OCI-M1 (cell line): ENCODE results near the gene LARP7.
"Not testable (repeated sequence)": the region's sequence is repeated elsewhere in the genome, so short reads cannot be mapped to it uniquely, and the experiment has no call there.

Experiments
- DNase-seq: peaks from one replicate; lab custom pipeline; 2025; lab: John Stamatoyannopoulos, UW

The LARP7 gene

DNA sequence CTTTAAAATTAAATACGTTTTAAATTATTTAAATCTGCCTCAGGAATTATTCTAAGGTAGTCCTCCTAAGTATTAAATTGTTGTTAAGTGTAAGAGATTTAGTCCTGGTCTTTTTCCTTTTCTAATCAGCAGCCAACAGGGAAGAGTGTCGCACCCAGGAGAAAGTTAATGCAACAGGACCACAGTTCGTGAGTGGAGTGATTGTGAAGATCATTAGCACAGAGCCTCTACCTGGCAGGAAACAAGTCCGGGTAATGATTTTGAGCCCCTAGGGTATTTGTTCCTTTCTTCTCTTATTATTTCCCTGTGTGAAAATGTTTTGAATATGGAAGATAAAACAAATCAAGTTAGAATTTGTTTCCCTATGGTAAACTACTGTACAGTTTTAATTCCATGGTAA lies 13.4 kb downstream of the LARP7 start:
- DNase-seq: no peak

DNA sequence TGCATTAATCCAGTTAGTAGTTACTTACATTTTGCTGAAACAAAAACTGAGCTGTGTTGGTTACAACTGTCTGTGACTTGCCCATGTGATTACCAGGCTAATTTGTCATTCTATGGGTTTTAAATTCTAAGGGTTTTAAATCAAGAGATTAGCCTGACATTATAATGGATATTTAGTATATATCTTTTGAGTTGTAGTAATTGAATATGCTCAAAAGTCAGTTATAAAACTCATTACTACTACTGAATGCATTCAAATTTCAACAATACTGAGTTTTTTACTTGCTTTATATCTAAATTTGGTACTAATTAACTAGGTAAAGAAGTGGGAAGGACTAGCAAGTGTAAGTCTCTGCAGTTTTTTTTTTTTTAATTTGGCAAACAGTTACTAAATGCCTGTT lies 14.7 kb downstream of the LARP7 start:
- DNase-seq: no peak

DNA sequence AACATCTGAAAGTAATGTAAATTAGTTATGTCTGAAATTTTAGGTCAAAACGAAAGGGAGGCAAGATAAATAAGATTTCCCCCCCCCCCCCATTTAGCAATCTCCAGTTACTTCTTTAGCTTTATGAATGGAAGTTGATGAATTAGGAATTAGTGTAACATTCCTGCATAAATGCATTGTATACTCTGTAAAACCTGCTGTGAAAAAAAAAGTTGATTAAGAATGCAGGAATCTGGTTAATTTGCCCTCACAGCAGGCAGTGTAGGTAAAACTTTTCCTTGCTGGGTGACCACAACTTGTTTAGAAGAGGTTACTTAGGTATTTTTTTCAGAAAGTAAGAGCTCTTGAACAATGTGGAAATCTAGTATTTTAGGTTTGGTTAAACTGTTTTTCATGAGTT lies 15.3 kb downstream of the LARP7 start:
- no peak for DNase-seq

DNA sequence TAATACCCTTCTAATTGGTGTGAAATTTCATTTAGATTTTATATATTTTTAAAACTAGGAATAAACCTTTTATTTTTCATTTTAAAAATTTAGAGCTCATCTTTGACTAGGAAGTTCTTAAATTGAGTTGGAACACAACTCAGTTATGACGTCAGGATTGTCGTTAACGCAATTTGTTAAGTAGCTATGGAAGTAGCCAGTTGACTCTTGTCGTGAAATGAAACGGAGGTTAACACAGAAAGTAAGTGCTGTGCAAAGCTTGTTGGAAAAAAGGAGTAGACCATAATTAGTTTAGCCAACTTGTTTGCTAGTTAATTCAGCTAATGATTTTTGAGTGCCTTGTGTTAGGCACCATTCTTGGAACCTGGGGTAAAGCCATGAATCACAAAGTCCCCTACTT lies 18.3 kb downstream of the LARP7 start:
- DNase-seq: no peak

DNA sequence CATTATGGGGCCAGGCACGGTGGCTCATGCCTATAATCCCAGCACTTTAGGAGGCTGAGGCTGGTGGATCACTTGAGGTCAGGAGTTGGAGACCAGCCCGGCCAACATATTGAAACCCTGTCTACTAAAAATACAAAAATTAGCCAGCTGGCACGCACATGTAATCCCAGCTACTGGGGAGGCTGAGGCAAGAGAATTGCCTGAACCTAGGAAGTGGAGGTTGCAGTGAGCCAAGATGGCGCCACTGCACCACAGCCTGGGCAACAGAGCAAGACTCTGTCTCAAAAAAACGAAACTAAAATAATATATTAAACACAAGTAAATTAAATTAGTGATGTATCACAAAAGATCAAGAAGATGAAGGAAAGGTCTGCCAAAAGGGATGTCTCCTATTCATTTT lies 19.2 kb downstream of the LARP7 start:
- not testable (repeated sequence) for DNase-seq

DNA sequence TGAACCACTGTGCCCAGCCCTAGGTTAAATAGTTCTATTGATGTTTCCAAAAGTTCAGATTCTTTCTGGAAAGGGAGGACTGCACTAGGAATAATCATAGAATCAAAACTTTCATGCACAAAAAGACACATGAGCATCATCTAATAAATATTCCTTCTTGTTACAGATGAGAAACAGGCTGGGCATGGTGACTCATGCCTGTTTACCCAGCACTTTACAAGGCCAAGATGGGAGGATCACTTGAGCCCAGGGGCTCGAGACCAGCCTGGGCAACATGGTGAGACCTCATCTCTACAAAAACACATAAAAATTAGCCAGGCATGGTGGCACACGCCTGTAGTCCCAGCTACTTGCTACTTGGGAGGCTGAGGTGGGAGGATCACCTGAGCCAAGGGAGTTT lies 27.7 kb downstream of the LARP7 start:
- no peak for DNase-seq

DNA sequence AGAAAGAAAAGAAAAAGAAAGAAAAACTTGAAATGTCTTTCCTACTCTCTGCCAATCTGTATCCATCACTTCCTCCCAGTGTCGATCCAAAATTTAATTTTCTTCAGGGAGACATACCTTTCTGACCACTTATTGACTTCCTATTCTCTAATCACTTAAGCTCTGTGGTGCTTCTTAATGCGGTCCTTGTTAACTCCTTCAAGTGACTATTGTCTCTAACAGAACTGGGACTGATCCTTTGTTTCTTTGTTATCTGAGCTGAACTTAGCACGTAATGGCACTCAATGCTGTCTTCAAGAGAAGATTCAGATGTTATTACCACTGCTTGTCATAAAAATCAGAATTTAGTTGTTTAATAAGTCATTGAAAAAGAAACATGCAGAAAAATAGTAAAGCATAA lies 31.2 kb downstream of the LARP7 start:
- DNase-seq: no peak

DNA sequence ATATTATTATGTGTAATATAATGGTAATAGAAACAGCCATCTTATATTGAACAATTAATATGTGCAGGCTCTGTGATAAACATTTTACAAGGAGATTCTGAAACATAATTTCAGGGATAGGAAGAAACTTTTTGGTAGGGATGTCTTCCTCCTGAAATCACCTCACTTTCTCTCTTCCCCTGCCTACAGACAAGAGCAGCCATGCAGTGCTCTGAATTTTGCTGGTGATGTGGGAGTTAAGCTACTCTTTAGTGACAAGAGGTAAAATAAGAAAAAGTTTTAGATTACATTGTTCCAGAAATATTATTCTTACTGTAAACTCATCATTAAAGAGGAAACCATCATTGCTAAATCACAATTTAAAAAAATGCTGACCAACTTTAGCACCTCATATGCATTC lies 36.1 kb downstream of the LARP7 start:
- DNase-seq: no peak

DNA sequence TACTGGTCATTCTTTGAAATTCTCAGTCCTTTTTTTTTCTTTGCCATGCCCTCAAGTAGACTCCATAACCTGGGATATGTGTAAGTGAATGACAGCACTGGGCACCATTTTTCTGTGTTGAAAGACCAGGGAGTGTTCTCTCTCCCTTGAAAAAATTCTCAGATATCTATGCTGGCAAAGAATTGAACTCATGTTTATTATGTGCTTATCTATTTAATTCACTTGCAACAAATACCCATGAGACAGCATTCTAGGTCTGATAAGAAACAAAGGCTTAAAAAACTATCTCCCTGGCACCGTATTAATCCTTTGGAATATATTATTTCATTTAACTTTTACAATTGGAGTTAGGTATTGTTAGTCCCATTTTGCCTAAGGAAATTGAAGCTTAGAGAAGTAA lies 36.7 kb downstream of the LARP7 start:
- peak; percentile 10 for DNase-seq

DNA sequence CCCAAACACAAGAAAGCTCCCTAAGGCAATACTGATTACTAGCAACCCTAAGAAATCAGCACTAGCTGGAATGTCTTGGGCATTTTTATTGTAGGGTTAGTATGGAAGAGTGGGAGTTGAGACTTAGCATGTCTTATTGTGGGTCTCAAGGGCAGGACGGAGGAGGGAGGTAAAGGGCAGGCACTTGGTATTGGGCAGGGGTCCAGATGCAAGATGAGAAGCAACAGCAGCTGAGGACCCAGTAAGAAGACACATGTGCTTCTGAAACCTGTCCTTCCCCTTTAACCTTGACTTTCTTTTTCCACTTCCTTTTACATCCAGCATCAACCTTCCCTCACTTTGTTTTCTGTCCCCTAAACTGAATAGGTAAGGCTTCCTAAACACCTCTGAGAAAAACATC lies 37.4 kb downstream of the LARP7 start:
- no peak for DNase-seq

DNA sequence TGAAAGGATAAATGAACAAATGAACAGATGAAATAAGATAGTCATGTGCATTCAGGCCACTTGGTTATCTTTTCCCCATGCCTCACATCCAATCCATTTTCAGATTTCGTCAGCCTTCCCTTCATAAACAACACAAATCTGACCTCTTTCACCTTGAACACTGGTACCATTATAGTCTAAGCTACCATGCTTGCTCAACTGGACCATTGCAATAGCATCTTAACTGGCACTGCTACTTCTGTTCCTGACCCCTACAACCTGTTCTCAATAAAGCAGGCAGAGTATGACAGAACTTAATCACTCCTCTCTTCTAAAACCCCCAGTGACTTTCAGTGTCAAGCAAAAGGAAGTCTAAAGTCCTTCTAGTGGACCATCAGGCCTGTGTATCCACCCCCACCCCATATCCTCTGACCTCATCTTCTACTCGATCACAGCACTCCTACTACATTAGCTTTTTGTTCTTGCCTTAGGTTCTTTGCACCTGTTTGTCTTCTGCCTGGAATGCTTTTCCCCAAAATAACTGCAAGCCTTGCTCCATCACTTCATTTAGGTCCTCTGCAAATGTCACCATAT lies 40.7 kb downstream of the LARP7 start:
- DNase-seq: no peak

DNA sequence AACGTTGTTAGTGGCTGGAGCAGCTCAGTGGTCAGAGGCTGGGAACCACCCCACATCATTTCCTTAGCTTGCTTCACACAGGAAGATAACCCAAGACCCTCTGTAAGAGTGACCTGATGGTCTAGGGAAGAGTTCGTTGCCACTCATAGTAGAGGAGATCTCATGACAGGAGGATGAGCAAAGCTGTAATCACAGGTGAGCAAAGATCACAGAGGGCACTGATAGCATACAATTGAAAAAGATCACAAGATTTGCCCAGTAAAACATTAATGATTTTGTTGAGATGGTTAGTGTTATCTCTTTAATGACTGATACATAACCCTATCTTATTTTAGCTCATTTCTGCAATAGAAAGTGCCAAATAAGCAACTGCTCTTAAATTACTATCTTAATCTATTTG lies 44.1 kb downstream of the LARP7 start:
- no peak for DNase-seq

DNA sequence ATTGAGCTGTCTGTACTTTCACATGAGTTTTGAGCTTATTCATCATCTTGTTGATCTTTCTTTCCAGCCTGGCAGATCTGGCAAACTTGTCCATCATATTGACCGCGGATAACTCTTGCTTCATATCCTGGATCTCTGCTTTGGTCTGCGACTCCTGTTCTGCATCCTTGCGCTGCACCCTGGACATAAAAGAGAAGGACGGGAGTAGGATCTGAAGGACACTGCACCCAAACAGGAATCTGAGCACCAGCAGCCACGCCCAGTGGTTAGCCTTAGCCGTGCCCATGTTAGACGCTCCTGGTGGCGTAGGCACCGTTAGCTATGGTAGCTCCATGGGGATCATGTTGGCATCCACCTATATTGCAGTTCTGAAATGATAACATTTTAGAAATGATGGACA lies 56.6 kb downstream of the LARP7 start:
- no peak for DNase-seq

DNA sequence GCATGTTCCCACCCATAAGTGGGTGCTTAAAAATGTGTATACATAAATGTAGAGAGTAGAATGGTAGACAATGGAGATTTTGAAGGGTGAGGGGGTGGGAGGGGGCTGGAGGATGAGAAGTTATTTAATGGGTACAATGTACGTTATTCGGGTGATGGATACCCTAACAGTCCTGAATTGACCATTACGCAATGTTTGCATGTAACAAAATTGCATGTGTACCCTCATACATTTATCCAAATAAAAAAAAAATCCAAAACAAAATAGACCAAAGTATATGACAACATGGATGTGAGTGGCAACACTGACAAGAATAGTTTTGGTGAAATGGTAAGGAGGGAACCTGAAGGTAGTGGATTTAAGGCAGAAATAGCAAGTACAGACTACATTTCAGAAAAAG lies 63.7 kb downstream of the LARP7 start:
- DNase-seq: no peak

DNA sequence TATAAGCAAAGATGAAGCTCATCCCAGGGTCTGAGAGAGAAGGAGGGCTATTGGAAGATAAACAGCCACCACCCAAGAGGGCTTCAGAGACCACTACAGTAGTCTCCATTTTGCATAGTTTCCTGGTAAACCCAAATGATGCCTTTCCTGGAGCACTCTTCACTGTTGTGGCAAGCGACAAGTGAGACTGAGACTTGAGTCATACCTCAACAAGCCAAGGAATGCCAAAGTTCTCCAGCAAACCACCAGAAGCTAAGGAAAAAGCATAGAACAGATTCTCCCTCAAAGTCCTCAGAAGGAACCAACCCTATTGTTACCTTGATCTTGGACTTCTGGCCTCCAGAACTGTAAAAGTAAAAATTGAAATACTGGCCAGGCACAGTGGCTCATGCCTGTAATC lies 65.9 kb downstream of the LARP7 start:
- DNase-seq: no peak

DNA sequence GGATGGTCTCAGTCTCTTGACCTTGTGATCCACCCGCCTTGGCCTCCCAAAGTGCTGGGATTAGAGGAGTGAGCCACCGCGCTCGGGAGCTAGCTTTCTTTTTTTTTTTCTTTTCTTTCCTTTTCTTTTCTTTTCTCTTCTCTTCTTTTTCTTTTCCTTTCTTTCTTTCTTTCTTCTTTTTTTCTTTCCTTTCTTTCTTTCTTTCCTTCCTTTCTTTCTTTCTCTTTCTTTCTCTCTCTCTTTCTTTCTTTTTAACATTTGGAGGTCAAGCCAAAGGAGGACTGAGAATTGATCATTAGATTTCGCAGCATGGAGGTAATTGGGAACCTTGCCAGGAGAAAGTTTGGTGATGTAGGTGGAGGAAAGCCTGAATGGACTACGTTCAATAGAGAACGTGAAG lies 67.4 kb downstream of the LARP7 start:
- no peak for DNase-seq

DNA sequence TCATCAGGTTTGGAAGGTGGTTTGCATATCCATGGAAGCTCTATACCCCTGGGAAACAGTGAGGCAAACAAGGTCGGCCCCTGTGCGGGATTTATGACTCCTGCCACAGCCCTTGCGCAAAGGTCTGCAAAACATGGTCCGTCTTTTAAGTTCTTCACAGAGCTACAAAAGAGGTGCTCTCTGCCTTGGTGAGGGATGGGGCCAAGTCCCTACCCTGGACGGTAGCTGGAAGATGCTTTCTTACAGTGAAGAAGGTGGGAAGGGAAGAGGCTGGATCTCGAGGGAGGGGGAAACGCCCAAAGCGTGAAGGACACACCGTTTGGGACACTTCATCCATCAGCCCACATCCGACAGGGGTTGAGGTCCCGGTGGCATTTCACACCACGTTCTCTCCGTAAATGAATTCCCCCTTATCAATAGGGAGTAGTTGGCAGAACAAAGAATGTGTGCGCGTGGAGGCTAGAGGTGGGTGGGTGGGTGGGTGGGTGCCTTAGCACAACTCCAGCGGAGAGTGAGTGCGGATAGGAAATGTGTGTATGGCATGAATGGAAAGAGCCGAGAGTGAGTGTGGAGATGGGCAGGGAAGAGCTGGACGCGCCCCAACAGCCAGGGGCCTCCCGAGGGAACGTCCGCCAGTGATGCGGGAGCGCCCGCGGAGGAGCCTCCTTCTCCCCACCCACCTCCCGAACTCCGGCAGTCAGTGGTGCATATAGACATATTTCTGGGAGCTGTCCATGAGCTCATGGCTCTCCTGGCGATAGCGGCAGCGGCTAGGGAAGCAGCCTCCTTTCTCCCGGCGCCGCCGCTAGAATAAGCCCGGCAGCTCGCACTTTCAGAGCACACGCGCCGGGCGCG lies 68.3 kb downstream of the LARP7 start:
- DNase-seq: no peak

DNA sequence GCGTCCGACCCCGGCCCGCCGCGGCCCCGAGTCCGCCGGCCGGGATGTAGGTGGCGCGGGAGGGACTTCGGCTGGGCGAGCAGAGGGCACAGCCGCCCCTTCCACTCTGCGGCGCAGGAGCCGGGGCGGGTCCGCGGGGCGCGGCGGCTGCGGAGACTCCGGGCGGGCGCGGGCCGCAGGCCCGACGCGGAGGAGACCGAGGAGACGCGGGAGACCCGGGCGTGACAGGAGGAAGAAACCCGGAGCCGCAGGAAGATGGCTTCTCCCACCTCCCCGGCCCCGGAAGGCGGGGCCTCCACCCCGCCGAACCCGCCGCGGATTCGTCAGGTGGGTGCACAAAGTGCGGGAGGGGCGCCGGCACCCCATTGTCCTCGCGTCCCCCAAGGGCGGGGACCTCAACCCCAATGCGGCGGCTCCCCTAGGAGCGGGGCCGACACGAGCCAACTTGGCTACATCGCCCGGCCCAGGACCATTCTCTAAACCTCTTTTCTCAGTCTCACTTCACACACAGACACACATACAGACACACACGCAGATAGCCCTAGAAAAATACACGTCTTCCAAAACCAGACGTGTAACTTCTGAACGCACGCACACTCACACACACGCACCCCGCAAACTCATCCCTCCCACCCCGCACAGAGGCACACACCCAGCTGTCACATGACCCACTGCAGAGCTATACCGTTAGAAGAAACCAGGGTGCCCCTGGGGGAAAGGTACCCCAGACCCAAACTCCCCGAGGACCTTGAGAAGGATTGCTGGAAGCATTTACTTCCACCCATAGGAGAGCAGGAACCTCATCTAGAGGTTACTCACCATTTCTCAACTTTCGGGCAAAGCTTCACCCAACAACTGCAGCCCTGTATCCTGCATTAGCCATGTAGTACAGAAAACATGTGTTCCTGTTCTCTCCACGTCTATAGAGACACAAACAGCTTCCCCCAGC lies 69.2 kb downstream of the LARP7 start:
- peak; percentile 11 for DNase-seq

DNA sequence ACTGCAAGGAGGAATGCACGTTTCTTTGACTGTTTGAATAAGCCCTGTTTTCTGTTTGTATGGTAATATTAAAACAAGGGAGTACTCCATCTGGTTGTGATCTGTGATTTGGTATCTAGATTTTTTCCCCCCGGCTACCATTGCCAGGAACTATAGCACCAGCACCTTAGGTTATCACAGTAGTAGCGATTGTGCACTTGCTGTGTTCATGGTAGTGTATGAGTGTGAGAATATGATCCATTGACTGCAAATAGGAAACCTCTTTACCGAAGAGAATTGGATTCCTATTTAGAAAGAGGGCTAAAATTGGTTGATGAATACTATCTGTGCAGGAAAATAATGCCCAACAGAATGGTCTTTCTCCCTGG lies 69.9 kb downstream of the LARP7 start:
- DNase-seq: no peak
